ENCODE results near the gene AIM2. TPM values are rescaled to one million over a fixed set of nuclear protein-coding genes. Genes with fewer than 3 reads are reported as not detected.

Gene AIM2
- total RNA-seq, 1 experiment from 2014 or later, result not detected

DNA sequence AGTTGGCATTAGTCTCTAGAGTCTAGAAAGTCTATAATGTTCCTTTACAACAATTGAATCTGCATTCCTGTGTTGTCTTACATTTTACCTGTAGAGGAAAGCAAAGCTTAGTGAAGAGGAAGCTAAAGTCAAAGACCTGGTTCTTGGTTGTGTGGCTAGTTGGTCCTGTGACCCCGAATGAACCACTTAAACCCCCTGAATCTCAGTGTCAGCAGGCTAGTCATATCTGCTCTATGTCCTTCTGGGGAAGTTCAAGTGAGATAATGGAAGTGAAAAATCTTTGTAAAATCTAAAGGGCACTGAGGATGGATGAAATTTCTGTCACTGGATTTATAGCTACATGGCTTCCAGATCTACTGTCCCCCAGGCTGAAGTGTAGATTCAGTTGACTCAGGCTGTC is 24.0 kb upstream of the AIM2 start:
- Histone ChIP-seq H3K4me3 (ENCODE audit: low read depth in 2 of 2, low read length in 2 of 2) (no peak overlapping the region), H3K27me3 (ENCODE audit: control insufficient read depth, insufficient read depth, low read length) (peaks cover 4% of the 10 kb centered on the region; the same call in 1 of the 2 replicates), H3K36me3 (ENCODE audit: control insufficient read depth, insufficient read depth, low read length) (no peaks in the 10 kb centered on the region), H3K4me1 (ENCODE audit: control insufficient read depth, insufficient read depth, low read length) (no peaks in the 10 kb centered on the region), H3K27ac (ENCODE audit: low read length) (no peak overlapping the region), H3K9me3 (ENCODE audit: control insufficient read depth, insufficient read depth, low read depth, low read length) (no peaks in the 10 kb centered on the region)
- no TSS peak for BruUV-seq (replicated peaks)
- ATAC-seq, result no peak
- POLR2A ChIA-PET, result no interaction called here
- in situ Hi-C loops (cut with HindIII; ENCODE audit: low pct_unique_long_range_greater_than_20kb, low sequenced_read_pairs), result no loop called here
- TF ChIP-seq, protein P1, sequence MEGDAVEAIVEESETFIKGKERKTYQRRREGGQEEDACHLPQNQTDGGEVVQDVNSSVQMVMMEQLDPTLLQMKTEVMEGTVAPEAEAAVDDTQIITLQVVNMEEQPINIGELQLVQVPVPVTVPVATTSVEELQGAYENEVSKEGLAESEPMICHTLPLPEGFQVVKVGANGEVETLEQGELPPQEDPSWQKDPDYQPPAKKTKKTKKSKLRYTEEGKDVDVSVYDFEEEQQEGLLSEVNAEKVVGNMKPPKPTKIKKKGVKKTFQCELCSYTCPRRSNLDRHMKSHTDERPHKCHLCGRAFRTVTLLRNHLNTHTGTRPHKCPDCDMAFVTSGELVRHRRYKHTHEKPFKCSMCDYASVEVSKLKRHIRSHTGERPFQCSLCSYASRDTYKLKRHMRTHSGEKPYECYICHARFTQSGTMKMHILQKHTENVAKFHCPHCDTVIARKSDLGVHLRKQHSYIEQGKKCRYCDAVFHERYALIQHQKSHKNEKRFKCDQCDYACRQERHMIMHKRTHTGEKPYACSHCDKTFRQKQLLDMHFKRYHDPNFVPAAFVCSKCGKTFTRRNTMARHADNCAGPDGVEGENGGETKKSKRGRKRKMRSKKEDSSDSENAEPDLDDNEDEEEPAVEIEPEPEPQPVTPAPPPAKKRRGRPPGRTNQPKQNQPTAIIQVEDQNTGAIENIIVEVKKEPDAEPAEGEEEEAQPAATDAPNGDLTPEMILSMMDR (IDR thresholded peaks at IDR 0.05), result no peak
- TF ChIP-seq POLR2AphosphoS5 (IDR thresholded peaks at IDR 0.05; ENCODE audit: low read depth, low read length), result no peak
- no peak for TF ChIP-seq TCF7L2 (IDR thresholded peaks at IDR 0.05; ENCODE audit: low read depth, low read length)
- TF ChIP-seq, protein P2, sequence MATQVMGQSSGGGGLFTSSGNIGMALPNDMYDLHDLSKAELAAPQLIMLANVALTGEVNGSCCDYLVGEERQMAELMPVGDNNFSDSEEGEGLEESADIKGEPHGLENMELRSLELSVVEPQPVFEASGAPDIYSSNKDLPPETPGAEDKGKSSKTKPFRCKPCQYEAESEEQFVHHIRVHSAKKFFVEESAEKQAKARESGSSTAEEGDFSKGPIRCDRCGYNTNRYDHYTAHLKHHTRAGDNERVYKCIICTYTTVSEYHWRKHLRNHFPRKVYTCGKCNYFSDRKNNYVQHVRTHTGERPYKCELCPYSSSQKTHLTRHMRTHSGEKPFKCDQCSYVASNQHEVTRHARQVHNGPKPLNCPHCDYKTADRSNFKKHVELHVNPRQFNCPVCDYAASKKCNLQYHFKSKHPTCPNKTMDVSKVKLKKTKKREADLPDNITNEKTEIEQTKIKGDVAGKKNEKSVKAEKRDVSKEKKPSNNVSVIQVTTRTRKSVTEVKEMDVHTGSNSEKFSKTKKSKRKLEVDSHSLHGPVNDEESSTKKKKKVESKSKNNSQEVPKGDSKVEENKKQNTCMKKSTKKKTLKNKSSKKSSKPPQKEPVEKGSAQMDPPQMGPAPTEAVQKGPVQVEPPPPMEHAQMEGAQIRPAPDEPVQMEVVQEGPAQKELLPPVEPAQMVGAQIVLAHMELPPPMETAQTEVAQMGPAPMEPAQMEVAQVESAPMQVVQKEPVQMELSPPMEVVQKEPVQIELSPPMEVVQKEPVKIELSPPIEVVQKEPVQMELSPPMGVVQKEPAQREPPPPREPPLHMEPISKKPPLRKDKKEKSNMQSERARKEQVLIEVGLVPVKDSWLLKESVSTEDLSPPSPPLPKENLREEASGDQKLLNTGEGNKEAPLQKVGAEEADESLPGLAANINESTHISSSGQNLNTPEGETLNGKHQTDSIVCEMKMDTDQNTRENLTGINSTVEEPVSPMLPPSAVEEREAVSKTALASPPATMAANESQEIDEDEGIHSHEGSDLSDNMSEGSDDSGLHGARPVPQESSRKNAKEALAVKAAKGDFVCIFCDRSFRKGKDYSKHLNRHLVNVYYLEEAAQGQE (IDR thresholded peaks at IDR 0.05; ENCODE audit: insufficient read depth in 1 of 2, low read depth in 2 of 2, low read length in 1 of 2), result no peak
- DNase-seq (ENCODE audit: low read depth, low spot score), result no peak
- CTCF ChIA-PET, result no interaction called here
- intact Hi-C loops (cut with micrococcal nuclease; ENCODE audit: unreplicated experiment), result no loop called here

DNA sequence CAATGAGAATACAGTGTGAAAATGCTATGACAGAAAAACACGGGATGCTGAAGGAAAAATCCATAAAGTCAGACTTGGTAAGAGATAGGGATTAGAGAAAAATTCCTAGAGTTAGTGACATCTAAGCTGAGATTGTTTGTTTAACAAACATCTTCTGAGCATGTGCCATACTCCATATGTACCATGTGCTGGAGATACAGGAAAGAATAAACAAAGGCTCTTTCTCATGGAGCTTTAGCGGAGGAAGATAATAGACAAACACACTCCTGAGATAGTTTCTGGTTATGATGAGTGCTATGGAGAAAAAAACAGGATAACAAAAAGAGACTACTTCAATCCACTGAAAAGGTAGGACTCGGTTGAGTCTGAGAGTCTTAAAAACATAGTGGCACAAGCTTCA is 22.0 kb upstream of the AIM2 start:
- Histone ChIP-seq H3K9me3 (ENCODE audit: control insufficient read depth, insufficient read depth, low read depth, low read length) (no peaks in the 10 kb centered on the region), H3K27me3 (ENCODE audit: control insufficient read depth, insufficient read depth, low read length) (peaks cover 4% of the 10 kb centered on the region; the same call in 1 of the 2 replicates), H3K36me3 (ENCODE audit: control insufficient read depth, insufficient read depth, low read length) (no peaks in the 10 kb centered on the region), H3K4me1 (ENCODE audit: control insufficient read depth, insufficient read depth, low read length) (no peaks in the 10 kb centered on the region), H3K27ac (ENCODE audit: low read length) (no peak overlapping the region), H3K4me3 (ENCODE audit: low read depth in 2 of 2, low read length in 2 of 2) (no peak overlapping the region)
- DNase-seq (ENCODE audit: low read depth, low spot score) (no peak), ATAC-seq (no peak)
- TF ChIP-seq, protein P2 (IDR thresholded peaks at IDR 0.05; ENCODE audit: insufficient read depth in 1 of 2, low read depth in 2 of 2, low read length in 1 of 2), result no peak
- TF ChIP-seq, protein P1 (IDR thresholded peaks at IDR 0.05), result no peak
- TF ChIP-seq TCF7L2 (IDR thresholded peaks at IDR 0.05; ENCODE audit: low read depth, low read length) (no peak), SIN3A (IDR thresholded peaks at IDR 0.05; ENCODE audit: borderline replicate concordance, insufficient read depth, low read depth, low read length) (no peak), POLR2AphosphoS5 (IDR thresholded peaks at IDR 0.05; ENCODE audit: low read depth, low read length) (no peak)
- intact Hi-C loops (cut with micrococcal nuclease; ENCODE audit: unreplicated experiment), result no loop called here
- ChIA-PET POLR2A (no interaction called here), CTCF (no interaction called here)
- in situ Hi-C loops (cut with HindIII; ENCODE audit: low pct_unique_long_range_greater_than_20kb, low sequenced_read_pairs), result no loop called here
- BruUV-seq (replicated peaks), result no TSS peak
